Stimulated activated CD8-positive, alpha-beta memory T cell treated with anti-CD3 and anti-CD28 coated beads, Interleukin-4, amount 100 ng/mL, for 4 hours (primary cell): ENCODE measurements around the gene CHST7.
A peak's percentile ranks its signal among the peaks of the same experiment; 100 is the strongest.
"Not testable (repeated sequence)": the region's sequence is repeated elsewhere in the genome, so short reads cannot be mapped to it uniquely, and the experiment has no call there.

Source experiments
- DNase-seq, 2 donors: peaks; one replicate each; pipeline ENCODE4 v3.0.0-alpha.2; 2020; ENCODE audit warnings: low read depth in 2 of 2, low spot score in 1 of 2

Gene CHST7

GRCh38 chrX:46573331-46573891 is at the start of gene CHST7:
Gene CHST7 (plus strand): TSS chrX:46573765. CDS start chrX:46573932, 167 bp downstream.
- DNase-seq: peak; percentile 8 to 33

GRCh38 chrX:46528640-46529039 is 44.9 kb upstream of the CHST7 start:
- not testable (repeated sequence) for DNase-seq

- DNase-seq: not testable (repeated sequence)
Observed at GRCh38 chrX:46529740-46530403, 43.7 kb upstream of the CHST7 start.

- not testable (repeated sequence) for DNase-seq
Observed at GRCh38 chrX:46530404-46530908, 43.1 kb upstream of the CHST7 start.

- DNase-seq: no peak
Observed at GRCh38 chrX:46531442-46531841, 42.1 kb upstream of the CHST7 start.

- DNase-seq: no peak
Observed at GRCh38 chrX:46543441-46543840, 30.1 kb upstream of the CHST7 start.

GRCh38 chrX:46544527-46544926 is 29.0 kb upstream of the CHST7 start:
- not testable (repeated sequence) for DNase-seq

GRCh38 chrX:46545111-46546005 is 28.2 kb upstream of the CHST7 start, which contains the start of gene ZNF674:
Gene ZNF674 (minus strand): TSS chrX:46545421. CDS start chrX:46542087, 3,334 bp downstream.
- DNase-seq: peak; percentile 85 to 86

GRCh38 chrX:46547857-46548256 is 25.7 kb upstream of the CHST7 start:
- no peak for DNase-seq

GRCh38 chrX:46549914-46550313 is 23.7 kb upstream of the CHST7 start:
- DNase-seq: no peak

GRCh38 chrX:46551494-46552128 is 22.0 kb upstream of the CHST7 start:
- no peak for DNase-seq

- DNase-seq: no peak
Observed at GRCh38 chrX:46553935-46554334, 19.6 kb upstream of the CHST7 start.

- no peak for DNase-seq
Observed at GRCh38 chrX:46554942-46555341, 18.6 kb upstream of the CHST7 start.

GRCh38 chrX:46559062-46559461 is 14.5 kb upstream of the CHST7 start:
- DNase-seq: no peak

- no peak for DNase-seq
Observed at GRCh38 chrX:46561824-46562657, 11.5 kb upstream of the CHST7 start.

GRCh38 chrX:46567388-46567787 is 6.2 kb upstream of the CHST7 start:
- DNase-seq: no peak

GRCh38 chrX:46569621-46570020 is 3.9 kb upstream of the CHST7 start:
- no peak for DNase-seq

- DNase-seq: no peak
Observed at GRCh38 chrX:46571423-46572339, 1.9 kb upstream of the CHST7 start.

- no peak for DNase-seq
Observed at GRCh38 chrX:46572340-46572936, 1.1 kb upstream of the CHST7 start.
